ENCODE results near the gene ATL2. TPM values are rescaled to one million over a fixed set of nuclear protein-coding genes. Genes with fewer than 3 reads are reported as not detected.

ATL2 gene
- total and polyA plus RNA-seq, 2 donors (not counting 1 experiment from before 2014, with no cell fraction given): 21.1 to 69.0 TPM

DNA sequence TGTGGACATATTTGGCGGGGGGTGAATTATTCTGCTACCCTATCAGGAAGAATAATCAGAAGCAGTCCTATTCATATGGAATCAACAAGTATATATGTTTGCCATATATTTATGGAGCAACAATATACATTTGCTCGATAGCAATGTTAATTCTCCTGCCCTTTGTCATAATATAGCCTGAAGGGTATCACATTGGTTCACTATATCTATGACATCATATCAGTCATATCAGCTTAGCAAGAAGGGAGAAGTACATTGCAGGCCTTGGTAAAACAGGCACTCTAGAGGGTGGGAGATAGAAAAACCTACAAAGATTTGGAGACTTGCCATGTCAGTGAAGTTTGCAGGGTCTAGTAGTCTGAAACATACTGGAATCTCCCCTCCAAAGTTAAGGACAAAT, 128.4 kb downstream of the ATL2 start:
- ChIA-PET CTCF (no interaction called here), POLR2A (interaction anchor here (0.6 kb wide), 1 partner anchor 9 kb away, joined by 3 read pairs; no protein-coding TSS in a partner anchor)
- H3K9me3 Mint-ChIP-seq (ENCODE audit: insufficient read depth): no peaks in the 10 kb centered on the region
- peaks cover 0 to 2% (median 0%) of the 10 kb centered on the region in 4 experiments for H3K27me3 ChIP-seq (replicated peaks in 1 of 4; ENCODE audit: control extremely low read depth in 1 of 4, control insufficient read depth in 3 of 4, insufficient read depth in 4 of 4, low read length in 3 of 4)
- no peaks in the 10 kb centered on the region for H3K4me1 Mint-ChIP-seq
- ATAC-seq (ENCODE audit: low read depth) (no peak), DNase-seq (no peak)
- H3K4me1 ChIP-seq (ENCODE audit: control insufficient read depth in 2 of 2, insufficient read depth in 2 of 2, low read length in 2 of 2): no peaks in the 10 kb centered on the region
- no peak overlapping the region for H3K27ac Mint-ChIP-seq
- H3K9ac ChIP-seq (ENCODE audit: low read length): no peak overlapping the region
- intact Hi-C loops (cut with micrococcal nuclease): no loop called here
- no peak overlapping the region for H3K4me3 Mint-ChIP-seq
- WGBS (ENCODE audit: insufficient coverage): no CpG with 5 or more reads among the region's 2 CpGs
- H3K9me3 ChIP-seq (ENCODE audit: control extremely low read depth in 1 of 3, control insufficient read depth in 2 of 3, insufficient read depth in 1 of 3, low read length in 2 of 3): no peaks in the 10 kb centered on the region
- no peaks in the 10 kb centered on the region for H4K20me1 ChIP-seq (ENCODE audit: control insufficient read depth, insufficient read depth, low read length, poor library complexity, severe bottlenecking)
- no peaks in the 10 kb centered on the region for H3K27me3 Mint-ChIP-seq
- H3K4me3 ChIP-seq (ENCODE audit: control extremely low read depth in 1 of 5, extremely low read depth in 1 of 5, insufficient read depth in 1 of 5, low read depth in 2 of 5, low read length in 4 of 5): no peak overlapping the region
- no peak overlapping the region for H2AFZ ChIP-seq (ENCODE audit: insufficient read depth, low read depth, low read length, poor library complexity, severe bottlenecking)
- H3K4me2 ChIP-seq (replicated peaks; ENCODE audit: low read depth, low read length, poor library complexity, severe bottlenecking): no peak overlapping the region
- TF ChIP-seq, protein P1, sequence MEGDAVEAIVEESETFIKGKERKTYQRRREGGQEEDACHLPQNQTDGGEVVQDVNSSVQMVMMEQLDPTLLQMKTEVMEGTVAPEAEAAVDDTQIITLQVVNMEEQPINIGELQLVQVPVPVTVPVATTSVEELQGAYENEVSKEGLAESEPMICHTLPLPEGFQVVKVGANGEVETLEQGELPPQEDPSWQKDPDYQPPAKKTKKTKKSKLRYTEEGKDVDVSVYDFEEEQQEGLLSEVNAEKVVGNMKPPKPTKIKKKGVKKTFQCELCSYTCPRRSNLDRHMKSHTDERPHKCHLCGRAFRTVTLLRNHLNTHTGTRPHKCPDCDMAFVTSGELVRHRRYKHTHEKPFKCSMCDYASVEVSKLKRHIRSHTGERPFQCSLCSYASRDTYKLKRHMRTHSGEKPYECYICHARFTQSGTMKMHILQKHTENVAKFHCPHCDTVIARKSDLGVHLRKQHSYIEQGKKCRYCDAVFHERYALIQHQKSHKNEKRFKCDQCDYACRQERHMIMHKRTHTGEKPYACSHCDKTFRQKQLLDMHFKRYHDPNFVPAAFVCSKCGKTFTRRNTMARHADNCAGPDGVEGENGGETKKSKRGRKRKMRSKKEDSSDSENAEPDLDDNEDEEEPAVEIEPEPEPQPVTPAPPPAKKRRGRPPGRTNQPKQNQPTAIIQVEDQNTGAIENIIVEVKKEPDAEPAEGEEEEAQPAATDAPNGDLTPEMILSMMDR (IDR thresholded peaks at IDR 0.05): no peak
- TF ChIP-seq EZH2 (IDR thresholded peaks at IDR 0.05; ENCODE audit: borderline replicate concordance, insufficient read depth, low read depth, low read length, poor library complexity, severe bottlenecking): no peak
- no peaks in the 10 kb centered on the region for H3K79me2 ChIP-seq (ENCODE audit: control insufficient read depth, insufficient read depth, low read length)
- no peak overlapping the region for H3K27ac ChIP-seq (ENCODE audit: low read length in 2 of 2)
- H3K36me3 ChIP-seq (replicated peaks in 1 of 2; ENCODE audit: control extremely low read depth in 1 of 2, control insufficient read depth in 1 of 2, extremely low read depth in 1 of 2, insufficient read depth in 2 of 2, low read length in 1 of 2): no peaks in the 10 kb centered on the region

DNA sequence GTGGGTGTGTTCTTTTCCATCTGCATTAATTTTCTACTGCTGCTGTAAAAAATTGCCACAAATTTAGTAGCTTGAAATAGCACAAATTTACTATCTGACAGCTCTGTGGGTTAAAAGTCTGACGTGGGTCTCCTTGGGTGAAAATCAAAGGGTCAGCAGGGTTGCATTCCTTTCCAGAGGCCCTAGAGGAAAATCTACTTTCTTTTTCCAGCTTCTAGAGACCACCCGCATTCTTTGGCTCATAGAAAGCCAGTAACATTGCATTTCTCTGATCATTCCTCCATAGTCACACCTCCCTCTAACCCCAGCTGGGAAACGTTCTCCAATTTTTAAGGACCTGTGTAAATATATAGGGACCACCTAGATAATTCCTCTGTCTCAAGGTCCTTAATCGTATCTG, 128.8 kb downstream of the ATL2 start:
- Histone ChIP-seq H3K4me1 (ENCODE audit: control insufficient read depth in 2 of 2, insufficient read depth in 2 of 2, low read length in 2 of 2) (no peaks in the 10 kb centered on the region), H3K36me3 (replicated peaks in 1 of 2; ENCODE audit: control extremely low read depth in 1 of 2, control insufficient read depth in 1 of 2, extremely low read depth in 1 of 2, insufficient read depth in 2 of 2, low read length in 1 of 2) (no peaks in the 10 kb centered on the region), H2AFZ (ENCODE audit: insufficient read depth, low read depth, low read length, poor library complexity, severe bottlenecking) (no peak overlapping the region), H3K4me2 (replicated peaks; ENCODE audit: low read depth, low read length, poor library complexity, severe bottlenecking) (no peak overlapping the region), H3K27ac (ENCODE audit: low read length in 2 of 2) (no peak overlapping the region), H4K20me1 (ENCODE audit: control insufficient read depth, insufficient read depth, low read length, poor library complexity, severe bottlenecking) (no peaks in the 10 kb centered on the region), H3K27me3 (replicated peaks in 1 of 4; ENCODE audit: control extremely low read depth in 1 of 4, control insufficient read depth in 3 of 4, insufficient read depth in 4 of 4, low read length in 3 of 4) (peaks cover 0 to 2% (median 0%) of the 10 kb centered on the region in 4 experiments), H3K79me2 (ENCODE audit: control insufficient read depth, insufficient read depth, low read length) (no peaks in the 10 kb centered on the region), H3K9ac (ENCODE audit: low read length) (no peak overlapping the region), H3K9me3 (ENCODE audit: control extremely low read depth in 1 of 3, control insufficient read depth in 2 of 3, insufficient read depth in 1 of 3, low read length in 2 of 3) (no peaks in the 10 kb centered on the region), H3K4me3 (ENCODE audit: control extremely low read depth in 1 of 5, extremely low read depth in 1 of 5, insufficient read depth in 1 of 5, low read depth in 2 of 5, low read length in 4 of 5) (no peak overlapping the region)
- ChIA-PET CTCF (no interaction called here), POLR2A (interaction anchor here (0.6 kb wide), 1 partner anchor 10 kb away, joined by 3 read pairs; no protein-coding TSS in a partner anchor)
- Mint-ChIP-seq H3K27me3 (no peaks in the 10 kb centered on the region), H3K27ac (no peak overlapping the region), H3K9me3 (ENCODE audit: insufficient read depth) (no peaks in the 10 kb centered on the region), H3K4me3 (no peak overlapping the region), H3K4me1 (no peaks in the 10 kb centered on the region)
- no peak for ATAC-seq (ENCODE audit: low read depth)
- no CpG with 5 or more reads among the region's 4 CpGs for WGBS (ENCODE audit: insufficient coverage)
- intact Hi-C loops (cut with micrococcal nuclease): no loop called here
- no peak for DNase-seq
- no peak for TF ChIP-seq EZH2 (IDR thresholded peaks at IDR 0.05; ENCODE audit: borderline replicate concordance, insufficient read depth, low read depth, low read length, poor library complexity, severe bottlenecking)
- TF ChIP-seq, protein P1 (IDR thresholded peaks at IDR 0.05): no peak
